HG03060 (cell line): ENCODE measurements around the gene RTN4.

ENCODE experiments used
- ATAC-seq: cut with Tn5 transposase; IDR thresholded peaks from one replicate; pipeline ENCODE4 v1.9.1; 2021; ENCODE audit warnings: low read depth, moderate number of reproducible peaks; ENCODE audit not compliant: unreplicated experiment

The RTN4 gene

DNA sequence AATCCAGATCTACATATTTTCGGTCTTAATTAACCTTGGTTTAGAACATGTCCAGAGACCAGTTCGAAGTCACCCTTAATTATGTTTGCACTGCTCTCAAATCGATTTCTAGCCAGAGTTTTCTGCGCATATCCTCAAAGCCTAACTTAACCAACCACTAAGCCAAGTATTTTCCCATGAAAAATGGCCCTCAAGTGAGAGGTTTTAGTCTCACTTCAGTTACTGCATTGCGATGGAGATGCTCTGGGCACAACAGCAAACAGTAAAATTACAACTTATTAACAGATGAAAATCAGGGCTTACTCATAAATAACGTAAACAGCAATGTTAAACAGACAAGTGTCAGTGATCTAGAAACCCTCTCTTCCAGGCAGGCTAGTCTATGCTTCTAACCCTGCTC is 4.5 kb downstream of the RTN4 start:
- no peak for ATAC-seq

DNA sequence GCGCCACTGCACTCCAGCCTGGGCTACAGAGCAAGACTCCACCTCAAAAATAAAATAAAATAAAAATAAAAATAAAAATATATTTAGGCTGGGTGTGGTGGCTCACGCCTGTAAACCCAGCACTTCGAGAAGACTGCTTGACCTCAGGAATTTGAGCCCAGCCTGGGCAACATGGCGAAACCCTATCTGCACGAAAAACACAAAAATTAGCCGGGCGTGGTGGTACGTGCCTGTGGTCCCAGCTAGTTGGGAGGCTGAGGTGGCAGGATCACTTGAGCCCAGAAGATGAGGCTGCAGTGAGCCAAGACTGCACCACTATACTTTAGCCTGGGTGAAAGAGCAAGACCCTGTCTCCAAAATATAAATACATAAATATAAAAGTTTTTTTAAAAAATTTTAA is 6.4 kb downstream of the RTN4 start:
- ATAC-seq: no peak

DNA sequence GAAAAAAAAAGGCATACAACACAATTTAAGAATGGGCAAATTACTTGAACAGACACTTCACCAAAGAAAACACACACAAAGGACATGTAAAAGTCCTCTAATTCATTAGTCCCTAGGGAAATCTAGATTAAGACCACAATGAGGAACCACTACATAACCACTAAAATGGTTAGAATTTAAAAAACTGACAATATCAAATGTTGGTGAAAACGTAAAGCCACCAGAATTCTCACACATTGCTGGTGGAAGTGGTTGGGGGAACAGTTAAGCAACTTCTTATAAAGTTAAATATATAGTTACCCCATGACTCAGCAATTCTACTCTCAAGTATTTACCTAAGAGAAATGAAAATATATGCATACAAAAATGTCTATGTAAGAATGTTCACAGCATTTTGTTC is 11.8 kb downstream of the RTN4 start:
- ATAC-seq: no peak

DNA sequence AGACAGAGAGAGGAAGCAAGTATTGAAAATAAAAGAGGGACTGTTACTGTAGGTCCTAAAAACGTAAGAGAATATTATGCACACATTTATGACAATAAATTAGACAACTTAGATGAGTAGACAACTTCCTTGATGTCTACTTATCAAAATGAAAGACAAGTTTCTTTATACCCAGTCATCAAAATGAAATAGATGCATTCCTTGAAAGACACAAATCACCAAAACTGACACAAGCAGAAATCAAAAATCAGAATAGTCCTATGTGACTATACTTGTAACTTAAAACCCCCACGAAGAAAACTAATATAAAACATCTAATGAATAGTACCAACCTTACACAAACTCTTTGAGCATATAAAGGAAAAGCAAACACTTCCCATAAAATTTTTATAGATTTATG is 14.5 kb downstream of the RTN4 start:
- ATAC-seq: no peak

DNA sequence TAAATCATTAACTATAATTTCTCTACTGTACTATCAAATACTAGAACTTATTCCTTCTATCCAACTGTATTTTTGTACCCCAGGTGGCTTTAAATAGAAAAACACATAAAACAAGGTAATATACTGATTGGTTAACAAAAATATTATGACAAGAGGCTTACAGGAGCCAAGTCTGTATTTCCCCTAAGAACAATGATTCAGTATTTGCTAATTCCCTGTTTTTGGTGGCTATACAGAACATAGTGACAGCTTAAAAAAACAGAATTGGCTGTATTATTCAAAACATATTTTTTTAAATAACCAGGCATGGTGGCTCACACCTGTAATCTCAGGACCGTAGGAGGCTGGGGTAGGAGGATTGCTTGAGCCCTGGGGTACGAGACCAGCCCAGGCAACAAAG is 16.3 kb downstream of the RTN4 start:
- no peak for ATAC-seq

DNA sequence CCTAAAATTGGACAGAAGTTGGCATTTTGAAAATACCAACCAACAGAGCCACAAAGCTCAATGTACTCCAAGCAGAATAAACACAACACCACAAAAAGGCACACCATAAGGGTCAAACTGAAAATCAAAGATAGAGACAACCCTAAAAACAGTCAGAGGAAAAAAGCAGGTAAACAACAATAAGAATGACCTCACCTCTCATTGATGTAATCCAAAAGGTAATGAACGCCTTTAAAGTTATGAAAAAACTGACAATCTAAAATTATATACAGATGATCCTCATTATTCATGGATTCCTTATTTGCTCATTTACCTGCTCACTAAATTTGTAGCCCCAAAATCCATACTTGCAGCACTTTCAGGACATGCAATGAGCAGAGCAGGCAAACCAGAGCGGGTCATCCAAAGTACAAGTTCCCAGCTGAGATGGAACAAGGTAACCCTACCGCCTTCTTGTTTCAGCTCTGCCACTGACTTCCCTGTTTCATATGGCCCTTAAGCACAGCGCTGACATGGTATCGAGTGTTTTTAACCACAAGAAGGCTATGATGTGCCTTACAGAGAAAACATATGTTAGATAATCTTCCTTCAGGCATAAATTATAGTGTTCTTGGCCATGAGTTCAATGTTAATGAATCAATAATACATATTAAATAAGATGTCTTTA is 17.0 kb downstream of the RTN4 start:
- ATAC-seq: peak; percentile 86

DNA sequence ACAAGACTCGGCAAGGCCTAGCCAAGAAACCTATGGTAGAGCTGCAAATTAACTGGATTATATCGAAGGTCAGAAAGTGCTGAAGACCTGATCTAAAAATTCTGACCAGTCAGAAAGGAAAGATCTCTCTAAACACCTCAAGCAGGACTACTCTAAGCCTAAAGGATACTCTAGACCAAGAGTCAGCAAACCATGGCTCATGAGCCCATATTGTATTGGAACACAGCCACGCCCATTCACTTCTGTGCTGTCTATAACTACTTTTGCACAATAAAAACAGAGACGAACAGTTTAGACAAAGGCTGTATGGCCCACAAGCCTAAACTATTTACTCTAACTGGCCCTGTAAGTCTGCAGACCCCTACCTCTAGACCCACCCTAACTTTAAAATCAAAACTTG is 18.7 kb downstream of the RTN4 start:
- ATAC-seq: no peak

DNA sequence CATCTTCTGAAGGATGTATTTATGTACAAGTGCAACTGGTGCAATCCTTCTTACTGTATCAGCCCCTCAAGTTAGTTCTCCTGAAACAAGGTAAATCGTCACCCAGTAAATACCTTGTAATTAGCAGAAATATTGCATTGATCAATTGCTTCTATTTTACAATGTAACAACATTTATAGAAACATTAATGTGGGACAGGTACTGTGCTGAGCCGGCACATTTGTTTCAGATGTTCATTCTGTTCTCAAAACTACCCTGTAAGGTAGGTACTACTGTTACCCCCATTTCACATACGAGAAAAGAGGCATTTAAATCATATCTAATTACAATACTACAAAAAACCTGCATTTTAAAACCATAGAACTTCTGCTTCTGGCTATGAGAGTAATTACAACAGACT is 19.5 kb downstream of the RTN4 start:
- ATAC-seq: no peak

DNA sequence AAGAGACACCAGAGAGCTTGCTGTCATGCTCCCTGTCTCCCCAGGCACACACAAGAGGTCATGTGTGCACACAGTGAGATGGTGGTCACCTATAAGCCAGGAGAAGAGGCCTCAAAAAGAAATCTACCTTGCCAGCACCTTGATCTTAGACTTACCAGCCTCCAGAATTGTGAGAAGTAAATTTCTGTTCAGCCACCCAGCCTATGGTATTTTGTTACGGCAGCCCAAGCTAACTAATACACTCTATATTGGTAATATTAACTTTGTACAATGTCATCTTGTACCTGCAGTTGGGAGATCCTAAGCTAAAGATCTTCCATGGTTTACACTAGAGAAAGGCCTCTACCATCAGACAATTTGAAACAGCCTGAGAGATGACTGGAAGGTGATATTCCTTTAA is 21.2 kb downstream of the RTN4 start:
- ATAC-seq: no peak

DNA sequence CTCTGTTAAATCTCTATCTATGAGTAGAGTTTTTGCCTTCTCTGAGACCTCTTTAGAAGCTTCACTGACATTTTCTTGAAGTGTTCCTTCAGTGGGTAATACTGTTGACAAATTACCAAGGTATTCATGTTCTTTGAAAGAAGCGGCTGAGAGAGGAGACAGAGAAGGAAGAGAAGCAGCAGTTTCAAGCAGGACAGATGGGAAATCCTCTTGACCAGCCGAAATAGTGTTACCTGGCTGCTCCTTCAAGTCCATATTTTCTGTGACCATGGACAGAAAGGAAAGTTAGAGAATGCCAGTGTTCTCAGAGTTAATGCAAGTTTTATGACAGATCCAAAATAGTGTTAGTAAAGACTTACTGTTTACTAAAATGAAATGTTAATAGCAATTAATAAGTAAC is 23.0 kb downstream of the RTN4 start:
- no peak for ATAC-seq

DNA sequence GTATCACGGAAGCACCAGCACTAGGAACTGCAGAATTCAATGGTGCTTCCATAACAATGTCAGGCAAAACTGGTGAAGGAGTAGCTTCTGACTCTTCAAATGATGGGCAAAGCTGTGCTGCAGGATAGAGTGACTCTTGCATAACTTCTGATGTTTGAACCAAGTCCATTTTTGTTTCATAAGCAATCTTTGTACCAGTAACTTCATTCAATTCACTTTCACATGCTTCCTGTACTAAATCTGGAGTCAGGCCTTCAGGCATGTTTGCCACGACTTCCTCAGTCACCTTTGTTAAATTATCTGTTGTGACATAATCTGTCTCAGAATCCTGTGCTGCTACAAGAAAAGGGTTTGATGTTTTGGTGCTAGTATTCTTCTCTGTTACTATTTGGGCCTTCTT is 24.0 kb downstream of the RTN4 start:
- no peak for ATAC-seq

DNA sequence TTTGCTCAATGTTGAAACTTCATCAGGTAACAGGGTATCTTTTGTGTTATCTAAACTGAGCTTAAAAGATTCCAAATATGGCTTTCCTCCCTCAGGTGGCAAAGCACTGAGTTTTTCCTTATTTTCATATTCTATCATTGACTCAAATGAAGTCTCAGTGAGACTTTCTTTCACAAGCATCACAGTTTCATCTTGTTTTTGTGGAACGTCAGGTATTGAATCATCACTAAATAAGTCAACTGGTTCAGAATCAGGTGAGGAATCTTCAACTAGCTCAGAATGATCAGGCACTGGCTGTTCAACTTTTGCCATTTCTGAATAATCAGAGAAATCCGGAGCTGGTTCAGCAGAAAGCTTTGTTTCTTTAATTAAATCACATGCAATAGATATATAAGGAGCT is 24.6 kb downstream of the RTN4 start:
- no peak for ATAC-seq

DNA sequence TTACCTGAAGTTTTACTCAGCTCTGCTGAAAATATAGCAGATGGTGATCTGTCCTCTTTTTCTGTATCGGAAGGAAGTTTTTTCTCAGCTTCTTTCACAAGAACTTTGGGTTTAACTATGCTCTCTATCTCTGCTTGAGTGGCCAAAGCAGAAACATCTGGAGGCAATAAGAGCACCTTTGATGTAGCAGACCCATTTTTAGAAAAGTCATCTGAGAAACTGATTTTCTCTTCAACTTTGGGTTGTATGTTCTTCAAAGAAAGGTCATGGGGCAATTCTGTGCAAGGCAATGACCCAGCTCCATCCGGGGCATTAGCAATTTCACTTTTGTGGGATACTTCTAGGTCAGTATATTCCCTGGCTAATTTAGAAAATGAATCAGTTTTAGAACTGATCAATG is 25.2 kb downstream of the RTN4 start:
- ATAC-seq: no peak

DNA sequence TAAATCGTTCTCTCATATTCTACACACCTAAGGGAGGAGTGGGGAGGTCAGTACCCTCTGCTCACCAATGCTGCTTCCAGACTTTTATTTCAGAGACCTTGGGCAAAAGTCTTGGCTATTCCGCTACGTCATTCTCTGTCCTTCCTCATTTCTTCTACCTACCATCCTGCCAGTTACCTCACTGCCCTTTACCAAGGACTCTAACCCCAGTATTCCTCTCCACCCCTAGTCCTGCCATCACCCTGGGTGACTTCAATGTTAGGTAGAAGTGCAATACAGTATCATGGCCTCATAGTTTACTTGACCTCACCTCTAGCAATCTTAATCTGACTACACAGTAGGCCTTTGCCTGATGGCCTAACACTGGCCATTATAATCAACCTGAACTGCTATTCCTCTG is 27.8 kb downstream of the RTN4 start:
- ATAC-seq: no peak

DNA sequence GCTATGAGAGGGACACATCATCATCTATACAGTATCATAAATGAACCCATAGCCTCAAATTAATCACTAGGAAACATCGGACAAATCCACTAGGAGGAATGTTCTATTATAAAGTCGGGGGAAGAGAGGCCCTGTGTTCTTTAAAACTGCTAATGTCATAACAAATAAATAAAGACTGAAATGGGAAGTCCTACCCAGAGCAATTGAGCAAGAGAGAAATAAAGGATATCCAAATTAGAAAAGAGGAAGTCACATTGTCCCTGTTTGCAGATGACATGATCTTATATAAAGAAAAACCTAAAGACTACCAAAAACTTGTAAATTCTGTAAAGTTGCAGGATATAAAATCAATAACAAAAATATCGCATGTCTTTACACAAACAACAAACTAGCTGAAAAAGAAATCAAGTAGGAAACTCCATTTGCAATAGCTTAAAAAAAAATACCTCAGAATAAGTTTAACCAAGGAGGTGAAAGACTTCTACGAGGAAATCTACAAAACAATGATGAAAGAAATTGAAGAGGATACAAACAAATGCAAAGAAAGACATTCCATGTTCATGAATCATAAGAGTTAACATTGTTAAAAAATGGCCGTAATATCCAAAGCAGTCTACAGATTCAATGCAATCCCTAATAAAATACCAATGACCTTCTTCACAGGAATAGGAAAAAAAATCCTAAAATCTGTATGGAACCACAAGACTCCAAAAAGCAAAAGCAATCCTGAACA is 30.6 kb downstream of the RTN4 start:
- ATAC-seq: no peak

DNA sequence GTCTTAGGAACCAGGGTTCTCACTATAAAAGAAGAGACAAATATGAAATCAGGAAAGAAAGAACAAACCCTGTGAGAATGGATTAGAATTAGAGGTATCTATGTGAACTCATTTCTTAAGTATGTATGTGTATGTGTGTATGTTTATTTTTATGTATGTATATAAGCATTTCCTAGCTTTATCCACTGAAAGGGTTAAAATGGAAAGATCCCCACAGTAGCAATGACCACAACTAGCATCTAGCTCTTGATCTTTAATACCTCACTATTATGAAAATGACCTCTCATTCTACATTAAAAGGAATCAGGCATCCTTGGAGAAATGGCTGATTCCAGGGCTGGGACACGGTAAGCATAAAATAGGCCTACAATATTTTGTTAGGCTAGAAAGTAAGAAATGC is 31.6 kb downstream of the RTN4 start:
- no peak for ATAC-seq

DNA sequence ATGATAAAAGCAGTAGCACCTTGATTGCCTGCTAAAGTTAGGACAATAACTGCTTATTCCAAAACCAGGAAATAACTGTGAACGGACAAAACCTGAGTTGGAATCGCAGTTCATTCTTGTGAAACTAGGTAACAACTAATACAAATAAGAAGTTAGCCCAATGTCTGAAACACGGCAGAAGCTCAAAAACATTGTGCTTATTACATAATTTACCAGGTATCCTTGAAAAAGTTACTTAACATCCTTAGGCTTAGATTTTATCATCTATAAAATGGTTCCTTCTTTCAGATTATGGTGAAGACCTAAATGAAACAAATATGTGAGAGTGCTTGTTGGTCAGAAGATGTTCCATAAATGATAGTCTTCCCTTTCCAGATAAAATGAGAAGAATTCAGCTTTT is 32.4 kb downstream of the RTN4 start:
- ATAC-seq: no peak

DNA sequence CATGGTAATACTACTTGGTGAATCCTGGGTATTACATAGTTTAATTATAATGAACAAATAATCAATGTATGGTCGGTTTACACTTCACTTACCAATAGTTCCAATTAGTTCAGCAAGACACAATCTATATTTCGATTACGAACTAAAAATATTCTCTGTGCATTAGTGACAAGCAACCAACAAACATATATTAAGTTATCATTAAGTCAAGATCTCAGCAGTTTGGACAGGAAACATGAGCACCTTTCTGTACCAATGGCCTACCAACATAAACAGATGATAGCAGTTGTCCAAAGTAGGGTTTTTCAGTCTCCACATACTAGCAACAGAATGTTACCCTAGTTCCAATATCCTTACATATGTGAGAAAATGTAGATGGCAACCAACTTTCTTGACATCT is 32.8 kb downstream of the RTN4 start:
- ATAC-seq: no peak

DNA sequence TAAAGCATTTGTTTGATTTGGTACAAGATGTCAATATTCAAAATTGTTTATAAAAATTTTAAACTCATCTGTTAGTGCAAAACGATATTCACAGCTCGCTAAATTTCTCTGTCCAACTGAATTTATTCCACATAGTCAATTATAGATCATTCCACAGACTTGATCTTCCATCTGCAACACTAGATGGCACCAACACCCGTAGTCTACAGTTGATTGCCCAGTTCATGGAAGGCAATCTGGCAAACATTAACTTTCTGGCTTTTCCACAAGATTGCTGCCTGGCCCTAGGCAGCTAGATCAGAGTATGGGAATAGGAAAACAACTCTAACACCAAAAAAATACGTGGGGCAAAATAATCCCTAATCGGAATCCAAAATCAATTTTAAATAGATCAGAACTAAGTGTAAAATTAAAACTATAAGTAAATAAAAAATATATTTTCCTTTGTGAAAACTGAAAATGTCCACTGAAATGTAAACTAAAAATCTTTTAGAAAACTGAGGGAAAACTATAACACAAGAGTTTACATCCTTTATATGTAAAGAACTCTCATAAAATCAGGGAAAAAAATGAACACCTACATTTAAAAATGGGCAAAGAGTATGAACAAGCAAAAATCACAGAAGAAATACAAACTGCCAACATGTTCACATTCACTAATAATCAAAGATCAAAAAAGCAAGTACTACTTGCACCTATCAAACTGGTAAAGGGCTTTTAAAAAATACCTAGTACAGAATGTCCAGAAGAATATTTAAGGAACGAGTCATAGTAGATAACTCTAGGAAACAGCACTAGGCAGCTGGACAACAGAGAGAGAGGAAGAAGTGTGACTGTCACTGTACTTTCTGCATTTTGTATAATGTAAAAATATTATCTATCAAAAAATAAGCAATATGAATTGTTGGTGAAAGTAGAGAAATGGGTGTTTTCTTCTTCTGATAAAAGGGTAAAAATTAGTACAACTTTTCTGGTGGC is 35.0 kb downstream of the RTN4 start:
- no peak for ATAC-seq

DNA sequence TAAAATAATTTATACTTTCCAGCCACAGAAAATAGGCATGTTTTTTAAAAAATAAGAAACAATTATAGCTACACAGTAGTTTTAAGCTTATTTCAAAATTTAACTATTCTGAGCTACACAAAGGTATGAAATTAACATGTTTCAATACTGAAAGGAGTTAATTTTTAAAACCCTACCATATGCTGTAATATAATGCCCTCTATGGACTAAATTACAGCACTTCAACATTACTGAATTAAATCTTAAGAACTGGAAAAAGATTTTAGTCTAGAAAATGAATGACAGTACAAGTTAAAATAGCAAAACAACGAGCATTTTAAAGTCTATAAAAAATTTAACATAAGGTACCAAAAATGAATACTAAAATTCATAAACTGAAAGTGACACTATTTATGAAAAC is 36.3 kb downstream of the RTN4 start:
- ATAC-seq: no peak

DNA sequence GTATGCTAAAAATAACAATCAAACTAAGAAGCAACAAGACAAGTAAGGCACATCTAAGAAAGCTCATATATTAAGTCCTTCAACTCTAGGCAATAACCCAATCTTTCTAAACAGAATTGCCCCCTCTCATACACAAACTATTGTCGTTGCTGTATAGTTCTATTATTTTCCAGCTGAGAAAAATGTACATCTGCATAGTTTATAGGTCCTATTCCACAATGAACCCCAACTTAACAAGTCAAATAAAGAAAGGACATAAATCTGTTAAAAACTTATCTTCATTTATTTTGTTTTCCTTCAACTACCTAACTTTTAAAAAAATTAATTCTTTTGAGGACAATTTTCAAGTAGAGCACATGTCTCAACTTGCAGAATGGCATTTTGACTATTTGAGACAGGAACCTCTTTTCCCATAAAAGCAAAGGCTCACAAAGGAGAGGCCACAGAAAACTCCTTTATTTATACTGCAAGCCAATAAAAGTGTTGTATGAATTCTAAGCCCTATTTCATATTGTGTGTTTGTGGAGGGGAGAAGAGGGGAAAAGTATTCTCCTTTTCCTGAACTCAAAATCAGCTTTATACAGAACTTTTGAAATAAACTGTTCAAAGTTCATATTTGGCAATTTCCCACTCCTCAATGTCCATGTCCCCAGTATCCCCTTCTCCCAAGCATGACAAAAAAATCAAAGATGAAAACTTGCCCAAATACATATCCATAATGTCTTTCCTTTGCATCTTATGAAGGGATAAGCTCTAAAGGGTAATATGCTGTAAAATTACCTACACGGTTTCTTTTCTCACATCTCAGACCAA is 37.4 kb downstream of the RTN4 start:
- no peak for ATAC-seq
